IMR-90 (cell line): ENCODE measurements around the gene CCDC175. TPM values are rescaled to one million over a fixed set of nuclear protein-coding genes. Genes with fewer than 3 reads are reported as not detected.

Experiments used
- ATAC-seq: fragments of 200-7000 bp; cut with Tn5 transposase; 2 replicates; pipeline ENCODE4 v1.9.1; 2020; ENCODE audit warnings: low read depth, mild to moderate bottlenecking, moderate library complexity
- BruUV-seq: library from RNA; stranded (reverse); fragments of 400-500 nt; replicated peaks from 2 replicates; lab custom pipeline; 2021; lab: Mats Ljungman, UMichigan
- CTCF ChIA-PET: fragments of 300-600 bp; formaldehyde crosslinking; extraction: SDS; loops from one replicate; lab custom pipeline; 2021; ENCODE audit warnings: antibody characterized with exemption; lab: Yijun Ruan, JAX
- POLR2A ChIA-PET: fragments of 300-600 bp; sonication (Branson Sonifier 250); formaldehyde crosslinking; loops from one replicate; lab custom pipeline; 2022; ENCODE audit warnings: antibody characterized with exemption; ENCODE audit not compliant: unreplicated experiment; lab: Charles Lee
- DNase-seq: peaks from one replicate; pipeline ENCODE4 v3.0.0; 2013
- H2AFZ ChIP-seq: replicated peaks from 2 replicates; pipeline ENCODE3; 2013; ENCODE audit warnings: low read length, mild to moderate bottlenecking; ENCODE audit not compliant: poor library complexity
- H2AK5ac ChIP-seq: 2 replicates; pipeline ENCODE4 v1.6.1; 2013; ENCODE audit warnings: low read depth, low read length, inconsistent platforms
- H2AK9ac ChIP-seq: replicated peaks from 2 replicates; pipeline ENCODE3; 2013; ENCODE audit warnings: mild to moderate bottlenecking, low read depth, low read length, moderate library complexity; ENCODE audit not compliant: poor library complexity
- H2BK120ac ChIP-seq: 2 replicates; pipeline ENCODE4 v1.6.1; 2013; ENCODE audit warnings: low read depth, low read length, inconsistent platforms
- H2BK15ac ChIP-seq: 3 replicates; pipeline ENCODE4 v1.6.1; 2013; ENCODE audit warnings: low read depth, low read length, inconsistent platforms
- H2BK20ac ChIP-seq: 2 replicates; pipeline ENCODE4 v1.6.1; 2013; ENCODE audit warnings: low read depth, mild to moderate bottlenecking, inconsistent platforms, low read length, moderate library complexity
- H2BK5ac ChIP-seq: 2 replicates; pipeline ENCODE4 v1.6.1; 2013; ENCODE audit warnings: mild to moderate bottlenecking, low read depth, low read length, inconsistent platforms; ENCODE audit not compliant: poor library complexity, severe bottlenecking
- H3K14ac ChIP-seq: replicated peaks from 2 replicates; pipeline ENCODE4 v1.6.1; 2013; ENCODE audit warnings: low read depth, low read length, inconsistent platforms
- H3K18ac ChIP-seq: 2 replicates; pipeline ENCODE4 v1.6.1; 2013; ENCODE audit warnings: low read depth, low read length, control low read depth
- H3K23ac ChIP-seq: 2 replicates; pipeline ENCODE4 v1.6.1; 2013; ENCODE audit warnings: low read depth, low read length, inconsistent platforms
- H3K27ac ChIP-seq: 2 replicates; pipeline ENCODE4 v1.5.1; 2013; ENCODE audit warnings: mild to moderate bottlenecking, control low read depth, low read length; ENCODE audit not compliant: insufficient read depth
- H3K27me3 ChIP-seq: 2 replicates; pipeline ENCODE4 v1.6.1; 2013; ENCODE audit warnings: low read length; ENCODE audit not compliant: control insufficient read depth, insufficient read depth
- H3K36me3 ChIP-seq: 2 replicates; pipeline ENCODE4 v1.6.1; 2013; ENCODE audit warnings: low read length, mixed read lengths; ENCODE audit not compliant: control insufficient read depth, insufficient read depth
- H3K4ac ChIP-seq: 2 replicates; pipeline ENCODE4 v1.6.1; 2013; ENCODE audit warnings: low read depth, low read length, inconsistent platforms
- H3K4me1 ChIP-seq: 2 replicates; pipeline ENCODE4 v1.6.1; 2013; ENCODE audit warnings: low read length, mixed read lengths; ENCODE audit not compliant: control insufficient read depth, insufficient read depth
- H3K4me2 ChIP-seq: 2 replicates; pipeline ENCODE4 v1.6.1; 2013; ENCODE audit warnings: low read depth, mild to moderate bottlenecking, control low read depth, low read length, moderate library complexity
- H3K4me3 ChIP-seq: 2 replicates; pipeline ENCODE4 v1.5.1; 2013; ENCODE audit warnings: low read depth, mild to moderate bottlenecking, control low read depth, low read length, moderate library complexity; ENCODE audit not compliant: insufficient read depth
- H3K56ac ChIP-seq: 2 replicates; pipeline ENCODE4 v1.6.1; 2013; ENCODE audit warnings: low read length, inconsistent platforms; ENCODE audit not compliant: insufficient read depth; ENCODE audit errors: extremely low read depth
- H3K79me1 ChIP-seq, 2 experiments: 2 replicates each; pipeline ENCODE4 v1.6.1; 2013; ENCODE audit warnings: low read length in 2 of 2, inconsistent platforms in 1 of 2, low read depth in 1 of 2
- H3K9ac ChIP-seq: 2 replicates; pipeline ENCODE4 v1.6.1; 2013; ENCODE audit warnings: low read depth, low read length, control low read depth
- H3K9me1 ChIP-seq: 2 replicates; pipeline ENCODE4 v1.6.1; 2013; ENCODE audit warnings: low read length, inconsistent platforms; ENCODE audit not compliant: insufficient read depth
- H3K9me3 ChIP-seq: 2 replicates; pipeline ENCODE4 v1.6.1; 2013; ENCODE audit warnings: low read length; ENCODE audit not compliant: control insufficient read depth, insufficient read depth
- H4K20me1 ChIP-seq: 2 replicates; pipeline ENCODE4 v1.6.1; 2013; ENCODE audit warnings: low read length, inconsistent platforms; ENCODE audit not compliant: insufficient read depth
- H4K5ac ChIP-seq: 2 replicates; pipeline ENCODE4 v1.6.1; 2013; ENCODE audit warnings: mild to moderate bottlenecking, low read depth, low read length, control low read depth
- H4K8ac ChIP-seq, 2 experiments: 2 replicates each; pipeline ENCODE4 v1.6.1; 2013; ENCODE audit warnings: low read depth in 2 of 2, low read length in 2 of 2, control low read depth in 1 of 2, inconsistent platforms in 1 of 2
- H4K91ac ChIP-seq: 2 replicates; pipeline ENCODE4 v1.6.1; 2013; ENCODE audit warnings: low read depth, low read length, inconsistent platforms; ENCODE audit not compliant: insufficient read depth
- CEBPB ChIP-seq: IDR thresholded peaks from 2 replicates; pipeline ENCODE4 v1.6.1; 2012; ENCODE audit warnings: low read depth, low read length, improper control_type of control experiment
- CHD1 ChIP-seq: IDR thresholded peaks from 2 replicates; pipeline ENCODE4 v1.6.1; 2012; ENCODE audit warnings: low read depth, low read length, improper control_type of control experiment
- FOS ChIP-seq: fragments of 150-350 bp; IDR thresholded peaks from 2 replicates; pipeline ENCODE4 v1.6.1; 2016; ENCODE audit warnings: low read depth, low read length
- MAFK ChIP-seq: IDR thresholded peaks from 2 replicates; pipeline ENCODE4 v1.6.1; 2012; ENCODE audit warnings: low read depth, low read length, improper control_type of control experiment
- MAZ ChIP-seq: IDR thresholded peaks from 2 replicates; pipeline ENCODE4 v1.6.1; 2012; ENCODE audit warnings: low read depth, mild to moderate bottlenecking, low read length, improper control_type of control experiment, moderate library complexity, borderline replicate concordance
- MXI1 ChIP-seq: IDR thresholded peaks from 2 replicates; pipeline ENCODE4 v1.6.1; 2012; ENCODE audit warnings: low read depth, mild to moderate bottlenecking, low read length, moderate library complexity, borderline replicate concordance
- NFE2L2 ChIP-seq: fragments of 150-350 bp; IDR thresholded peaks from 2 replicates; pipeline ENCODE4 v1.6.1; 2016; ENCODE audit warnings: low read depth, mild to moderate bottlenecking, low read length
- POLR2A ChIP-seq: IDR thresholded peaks from 2 replicates; pipeline ENCODE4 v1.6.1; 2012; ENCODE audit warnings: mild to moderate bottlenecking, low read depth, low read length
- RAD21 ChIP-seq: IDR thresholded peaks from 2 replicates; pipeline ENCODE4 v1.6.1; 2012; ENCODE audit warnings: low read length, improper control_type of control experiment
- RCOR1 ChIP-seq: IDR thresholded peaks from 2 replicates; pipeline ENCODE4 v1.6.1; 2012; ENCODE audit warnings: mild to moderate bottlenecking, low read length, improper control_type of control experiment; ENCODE audit not compliant: insufficient replicate concordance
- RFX5 ChIP-seq: IDR thresholded peaks from 2 replicates; pipeline ENCODE4 v1.8.0; 2012; ENCODE audit warnings: low read depth, mild to moderate bottlenecking, low read length, moderate library complexity
- SMC3 ChIP-seq: fragments of 150-350 bp; IDR thresholded peaks from 2 replicates; pipeline ENCODE4 v1.6.1; 2016; ENCODE audit warnings: low read depth, mild to moderate bottlenecking, antibody characterized with exemption, low read length, moderate library complexity
- WGBS, 2 experiments: methylation state at CpG; one replicate each; pipeline versions ENCODE4 v1.1.5 to v1.1.7; 2013; ENCODE audit warnings: missing lambda C conversion rate in 2 of 2; ENCODE audit not compliant: insufficient read length in 1 of 2; ENCODE audit errors: extremely low coverage in 2 of 2; 5-methylcytosine and 5-hydroxymethylcytosine counted together
- dilution Hi-C: fragments of 300-500 bp; cut with HindIII; formaldehyde crosslinking; loops from one replicate; pipeline ENCODE4 v1.14.3; 2018; ENCODE audit warnings: low sequenced_read_pairs; ENCODE audit not compliant: unreplicated experiment
- in situ Hi-C: fragments of 300-500 bp; cut with MboI; formaldehyde crosslinking; loops from 3 replicates; pipeline ENCODE4 v1.14.3; 2019; ENCODE audit warnings: low sequenced_read_pairs, inconsistent platforms, mixed read lengths
- intact Hi-C: fragments of 100-400 bp; cut with micrococcal nuclease; formaldehyde crosslinking; loops from 2 replicates; pipeline ENCODE4 v1.10.0; 2022
- polyA plus RNA-seq, 3 experiments: library from polyadenylated mRNA; depleted of rRNA; stranded (reverse); fragments of >200 nt; gene quantifications; 2 replicates each; pipeline ENCODE4 v1.2.3, GENCODE V29; 2012; ENCODE audit warnings: low replicate concordance in 1 of 3
- total RNA-seq: library from RNA; depleted of rRNA; stranded (reverse); fragments of >200 nt; gene quantifications from 2 replicates; pipeline ENCODE4 v1.2.3, GENCODE V29; 2012
- TF ChIP-seq, protein P1 (sequence below): fragments of 150-350 bp; IDR thresholded peaks from 2 replicates; pipeline ENCODE4 v1.6.1; 2016; ENCODE audit warnings: low read depth, mild to moderate bottlenecking, low read length, moderate library complexity, borderline replicate concordance
- TF ChIP-seq, protein P2 (sequence below): conservative IDR thresholded peaks from 2 replicates; pipeline ENCODE4 v1.5.1; 2012; ENCODE audit warnings: mild to moderate bottlenecking, low read depth, low read length, improper control_type of control experiment
- TF ChIP-seq, protein P3 (sequence below): fragments of 150-350 bp; IDR thresholded peaks from 2 replicates; pipeline ENCODE4 v1.6.1; 2017; ENCODE audit warnings: mild to moderate bottlenecking, antibody characterized with exemption, low read length, low read depth

Gene CCDC175
- total and polyA plus RNA-seq, 2 of the 4 experiments (the other 2 are of a cell fraction) = not detected

DNA sequence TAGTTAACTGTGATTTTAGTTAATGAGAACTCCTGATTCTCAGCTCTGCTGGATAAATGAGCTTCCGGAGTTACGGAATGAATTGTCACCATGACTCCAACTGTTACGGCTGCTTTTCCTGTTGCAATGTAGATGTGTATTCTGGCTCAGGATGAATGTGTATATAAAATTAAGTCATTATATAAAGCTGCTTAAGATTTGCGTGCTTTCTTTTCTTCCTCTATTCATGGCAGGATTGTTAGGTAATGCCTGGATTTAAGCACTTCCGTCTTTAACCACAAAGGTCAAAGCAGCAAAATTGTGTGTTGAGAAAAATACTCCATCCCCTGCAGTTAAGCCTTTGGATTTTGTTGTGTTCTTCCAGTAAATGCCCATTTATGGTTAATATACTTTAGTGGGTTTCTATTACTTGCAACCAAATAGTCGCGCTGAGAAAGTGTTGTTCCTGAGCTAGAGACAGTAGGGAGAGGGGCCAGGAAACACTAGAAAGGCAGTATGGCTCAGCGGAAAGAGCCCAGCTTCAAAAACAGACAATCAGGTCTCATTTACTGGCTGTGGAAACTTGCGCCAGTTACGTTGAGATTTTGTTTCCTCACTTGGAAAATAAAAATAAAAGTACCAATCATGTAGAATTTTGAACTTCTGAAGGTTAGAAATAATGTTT is 9.4 kb upstream of the CCDC175 start:
- Histone ChIP-seq H4K5ac (no peak overlapping the region), H3K23ac (no peak overlapping the region), H3K9ac (no peak overlapping the region), H3K4me2 (no peak overlapping the region), H2BK15ac (no peak overlapping the region), H2BK120ac (no peak overlapping the region), H2BK20ac (no peak overlapping the region), H4K91ac (no peak overlapping the region), H3K27me3 (0 out of 2 replicates have a peak, but pooled peaks cover 2% of the 10 kb centered on the region), H2AFZ (no peak overlapping the region), H3K4me3 (no peak overlapping the region), H3K4me1 (no peaks in the 10 kb centered on the region), H3K27ac (no peak overlapping the region), H2BK5ac (no peak overlapping the region), H3K79me1 (no peaks in the 10 kb centered on the region), H3K9me3 (no peaks in the 10 kb centered on the region), H3K9me1 (no peaks in the 10 kb centered on the region), H2AK9ac (no peak overlapping the region), H2AK5ac (no peak overlapping the region), H3K36me3 (no peaks in the 10 kb centered on the region), H4K20me1 (no peaks in the 10 kb centered on the region), H4K8ac (no peak overlapping the region), H3K4ac (no peak overlapping the region), H3K56ac (no peak overlapping the region), H3K18ac (no peak overlapping the region), H3K14ac (no peak overlapping the region)
- DNase-seq (peak; percentile 40), ATAC-seq (no peak)
- CTCF ChIA-PET = no interaction called here
- no CpG with 5 or more reads among the region's 10 CpGs for WGBS, 2 experiments
- no TSS peak for BruUV-seq
- POLR2A ChIA-PET = no interaction called here
- no peak for TF ChIP-seq MXI1
- no peak for TF ChIP-seq RCOR1
- TF ChIP-seq RAD21 = no peak
- no peak for TF ChIP-seq MAFK
- TF ChIP-seq, protein P1, sequence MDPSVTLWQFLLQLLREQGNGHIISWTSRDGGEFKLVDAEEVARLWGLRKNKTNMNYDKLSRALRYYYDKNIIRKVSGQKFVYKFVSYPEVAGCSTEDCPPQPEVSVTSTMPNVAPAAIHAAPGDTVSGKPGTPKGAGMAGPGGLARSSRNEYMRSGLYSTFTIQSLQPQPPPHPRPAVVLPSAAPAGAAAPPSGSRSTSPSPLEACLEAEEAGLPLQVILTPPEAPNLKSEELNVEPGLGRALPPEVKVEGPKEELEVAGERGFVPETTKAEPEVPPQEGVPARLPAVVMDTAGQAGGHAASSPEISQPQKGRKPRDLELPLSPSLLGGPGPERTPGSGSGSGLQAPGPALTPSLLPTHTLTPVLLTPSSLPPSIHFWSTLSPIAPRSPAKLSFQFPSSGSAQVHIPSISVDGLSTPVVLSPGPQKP = no peak
- TF ChIP-seq RFX5 = no peak
- TF ChIP-seq CHD1 = no peak
- TF ChIP-seq, protein P2, sequence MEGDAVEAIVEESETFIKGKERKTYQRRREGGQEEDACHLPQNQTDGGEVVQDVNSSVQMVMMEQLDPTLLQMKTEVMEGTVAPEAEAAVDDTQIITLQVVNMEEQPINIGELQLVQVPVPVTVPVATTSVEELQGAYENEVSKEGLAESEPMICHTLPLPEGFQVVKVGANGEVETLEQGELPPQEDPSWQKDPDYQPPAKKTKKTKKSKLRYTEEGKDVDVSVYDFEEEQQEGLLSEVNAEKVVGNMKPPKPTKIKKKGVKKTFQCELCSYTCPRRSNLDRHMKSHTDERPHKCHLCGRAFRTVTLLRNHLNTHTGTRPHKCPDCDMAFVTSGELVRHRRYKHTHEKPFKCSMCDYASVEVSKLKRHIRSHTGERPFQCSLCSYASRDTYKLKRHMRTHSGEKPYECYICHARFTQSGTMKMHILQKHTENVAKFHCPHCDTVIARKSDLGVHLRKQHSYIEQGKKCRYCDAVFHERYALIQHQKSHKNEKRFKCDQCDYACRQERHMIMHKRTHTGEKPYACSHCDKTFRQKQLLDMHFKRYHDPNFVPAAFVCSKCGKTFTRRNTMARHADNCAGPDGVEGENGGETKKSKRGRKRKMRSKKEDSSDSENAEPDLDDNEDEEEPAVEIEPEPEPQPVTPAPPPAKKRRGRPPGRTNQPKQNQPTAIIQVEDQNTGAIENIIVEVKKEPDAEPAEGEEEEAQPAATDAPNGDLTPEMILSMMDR = no peak
- TF ChIP-seq MAZ = no peak
- no peak for TF ChIP-seq POLR2A
- no peak for TF ChIP-seq FOS
- TF ChIP-seq CEBPB = no peak
- TF ChIP-seq, protein P3, sequence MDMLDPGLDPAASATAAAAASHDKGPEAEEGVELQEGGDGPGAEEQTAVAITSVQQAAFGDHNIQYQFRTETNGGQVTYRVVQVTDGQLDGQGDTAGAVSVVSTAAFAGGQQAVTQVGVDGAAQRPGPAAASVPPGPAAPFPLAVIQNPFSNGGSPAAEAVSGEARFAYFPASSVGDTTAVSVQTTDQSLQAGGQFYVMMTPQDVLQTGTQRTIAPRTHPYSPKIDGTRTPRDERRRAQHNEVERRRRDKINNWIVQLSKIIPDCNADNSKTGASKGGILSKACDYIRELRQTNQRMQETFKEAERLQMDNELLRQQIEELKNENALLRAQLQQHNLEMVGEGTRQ = no peak
- no peak for TF ChIP-seq SMC3
- TF ChIP-seq NFE2L2 = no peak
- dilution Hi-C loops = no loop called here
- intact Hi-C loops = no loop called here
- in situ Hi-C loops = no loop called here
